Mesodermal cell (in vitro differentiated cells): ENCODE data around the gene CCDC127.
"Not testable (repeated sequence)": the region's sequence is repeated elsewhere in the genome, so short reads cannot be mapped to it uniquely, and the experiment has no call there.

Source experiments
- H3K27ac ChIP-seq: 2 replicates; pipeline ENCODE4 v1.7.0; 2013; ENCODE audit warnings: mild to moderate bottlenecking, low read depth, low read length, moderate library complexity; ENCODE audit not compliant: severe bottlenecking
- H3K36me3 ChIP-seq: 2 replicates; pipeline ENCODE4 v1.7.1; 2013; ENCODE audit warnings: mild to moderate bottlenecking, low read length, moderate library complexity; ENCODE audit not compliant: control insufficient read depth, insufficient read depth
- H3K4me1 ChIP-seq: one replicate; pipeline ENCODE4 v1.7.1; 2013; ENCODE audit warnings: mild to moderate bottlenecking, low read length; ENCODE audit not compliant: insufficient read depth, control insufficient read depth, poor library complexity, severe bottlenecking
- H3K4me3 ChIP-seq: 2 replicates; pipeline ENCODE4 v1.7.0; 2013; ENCODE audit warnings: low read length, control low read depth, mild to moderate bottlenecking; ENCODE audit not compliant: insufficient read depth, poor library complexity, severe bottlenecking; ENCODE audit errors: extremely low read depth
- H3K9me3 ChIP-seq: 2 replicates; pipeline ENCODE4 v1.7.1; 2013; ENCODE audit warnings: mild to moderate bottlenecking, low read length, moderate library complexity; ENCODE audit not compliant: control insufficient read depth
- WGBS, 2 experiments: methylation state at CpG; one replicate each; pipeline ENCODE4 v1.1.5; 2013; ENCODE audit warnings: missing lambda C conversion rate in 2 of 2; ENCODE audit not compliant: insufficient coverage in 2 of 2; 5-methylcytosine and 5-hydroxymethylcytosine counted together

Gene CCDC127

GRCh38 chr5:233426-233825, 15.5 kb upstream of the CCDC127 start:
- peaks cover 67% of the 10 kb centered on the region for H3K36me3 ChIP-seq
- not testable (repeated sequence) for H3K9me3 ChIP-seq, H3K4me1 ChIP-seq, H3K27ac ChIP-seq, H3K4me3 ChIP-seq
- WGBS, 2 experiments = 97% methylated on average over 10 to 12 of the region's 20 CpGs

DNA sequence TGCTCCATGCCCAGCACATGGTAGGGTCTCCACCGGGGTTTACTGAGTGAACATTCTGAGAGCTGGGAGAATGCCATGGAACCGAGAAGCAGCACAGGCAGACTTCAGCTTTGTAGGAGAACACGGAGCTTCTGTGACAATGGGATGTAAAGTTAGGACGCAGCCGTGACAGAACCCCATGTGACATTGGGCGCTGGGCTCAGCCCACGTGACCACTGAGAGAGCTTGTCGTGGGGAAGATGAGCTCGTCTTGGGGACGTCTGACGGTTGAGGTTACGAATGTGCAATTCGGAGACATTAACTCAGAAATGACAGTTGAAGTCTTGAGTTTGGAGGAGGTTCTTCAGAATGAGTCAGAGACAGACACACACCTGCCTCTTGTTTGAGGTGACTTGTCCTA, 13.7 kb upstream of the CCDC127 start:
- Histone ChIP-seq H3K36me3 (peaks cover 78% of the 10 kb centered on the region), H3K4me1 (no peaks in the 10 kb centered on the region), H3K4me3 (no peak overlapping the region), H3K27ac (no peak overlapping the region), H3K9me3 (no peaks in the 10 kb centered on the region)
- 89 to 90% methylated on average over 7 to 8 of the region's 13 CpGs for WGBS, 2 experiments

DNA sequence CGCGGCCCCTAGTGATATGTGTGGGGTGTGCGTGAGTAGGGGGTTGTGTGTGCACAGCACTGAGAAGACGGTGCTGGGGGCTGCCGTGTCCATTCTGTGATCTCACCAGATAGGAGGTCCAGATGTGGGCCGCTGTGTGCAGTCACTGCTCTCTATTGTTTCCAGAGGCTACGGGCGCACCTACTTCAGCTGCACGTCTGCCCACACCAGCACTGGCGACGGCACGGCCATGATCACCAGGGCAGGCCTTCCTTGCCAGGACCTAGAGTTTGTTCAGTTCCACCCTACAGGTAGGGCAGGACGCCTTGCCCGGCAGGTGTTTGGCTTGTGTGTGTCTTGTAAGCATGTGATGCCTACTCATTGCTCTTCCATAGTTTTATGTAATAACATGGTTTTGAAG, 12.8 kb upstream of the CCDC127 start:
- no peaks in the 10 kb centered on the region for H3K9me3 ChIP-seq
- 94 to 96% methylated on average over 7 to 11 of the region's 14 CpGs for WGBS, 2 experiments
- no peak overlapping the region for H3K4me3 ChIP-seq
- H3K36me3 ChIP-seq = peaks cover 80% of the 10 kb centered on the region
- H3K4me1 ChIP-seq = no peaks in the 10 kb centered on the region
- no peak overlapping the region for H3K27ac ChIP-seq

- peaks cover 81% of the 10 kb centered on the region for H3K36me3 ChIP-seq
These were observed 10.9 kb upstream of the CCDC127 start for GRCh38 chr5:228886-229285.

GRCh38 chr5:227375-227774, 9.4 kb upstream of the CCDC127 start:
- H3K36me3 ChIP-seq = peaks cover 75% of the 10 kb centered on the region
- H3K27ac ChIP-seq, H3K4me3 ChIP-seq, H3K9me3 ChIP-seq, H3K4me1 ChIP-seq: not testable (repeated sequence)
- 90 to 93% methylated on average over 4 to 5 of the region's 17 CpGs for WGBS, 2 experiments

More at GRCh38 chr5:228886-229285, 10.9 kb upstream of the CCDC127 start:
- 60 to 67% methylated on average over 1 of the region's 3 CpGs for WGBS, 2 experiments
- Histone ChIP-seq H3K9me3 (no peaks in the 10 kb centered on the region), H3K4me3 (no peak overlapping the region), H3K4me1 (no peaks in the 10 kb centered on the region), H3K27ac (no peak overlapping the region)

DNA sequence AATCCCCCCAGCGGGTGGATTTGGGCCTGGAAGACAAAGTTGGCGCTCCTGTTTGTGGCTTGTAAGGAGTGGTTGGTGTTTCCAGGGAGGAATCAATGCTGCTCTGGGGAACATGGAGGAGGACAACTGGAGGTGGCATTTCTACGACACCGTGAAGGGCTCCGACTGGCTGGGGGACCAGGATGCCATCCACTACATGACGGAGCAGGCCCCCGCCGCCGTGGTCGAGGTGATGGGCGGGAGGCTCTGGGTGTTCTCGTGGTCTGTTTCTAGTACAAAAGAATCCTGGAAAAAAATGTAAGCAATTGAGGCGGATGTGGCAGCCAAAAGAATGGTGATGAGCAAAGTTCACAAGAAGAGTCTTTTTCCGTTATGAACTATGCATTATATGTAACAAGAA, 7.4 kb upstream of the CCDC127 start:
- Histone ChIP-seq H3K9me3 (no peaks in the 10 kb centered on the region), H3K4me3 (no peak overlapping the region), H3K36me3 (peaks cover 65% of the 10 kb centered on the region), H3K4me1 (peaks cover 2% of the 10 kb centered on the region), H3K27ac (no peak overlapping the region)
- WGBS, 2 experiments = 97 to 98% methylated on average over 10 to 12 of the region's 14 CpGs

DNA sequence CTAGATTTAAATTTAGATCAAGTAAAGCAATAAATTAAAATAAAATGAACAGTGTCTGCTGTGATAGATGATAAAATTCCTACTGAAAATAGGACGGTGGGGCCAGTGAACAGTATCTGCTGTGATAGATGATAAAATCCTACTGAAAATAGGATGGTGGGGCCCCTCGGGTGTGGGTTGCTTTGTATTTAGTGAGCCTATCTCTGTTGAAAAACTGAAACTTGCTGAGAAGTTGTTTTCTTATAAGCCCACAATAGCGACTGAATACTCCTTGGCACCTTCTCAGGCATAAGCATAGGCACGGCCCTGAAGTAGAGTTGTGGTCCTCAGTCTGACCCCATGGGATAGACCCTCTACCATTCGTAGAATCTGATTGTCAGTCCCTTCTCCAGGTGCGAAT, 5.8 kb upstream of the CCDC127 start:
- peaks cover 2% of the 10 kb centered on the region for H3K4me1 ChIP-seq
- 81 to 82% methylated on average over 4 to 6 of the region's 6 CpGs for WGBS, 2 experiments
- H3K27ac ChIP-seq = no peak overlapping the region
- peaks cover 53% of the 10 kb centered on the region for H3K36me3 ChIP-seq
- no peaks in the 10 kb centered on the region for H3K9me3 ChIP-seq
- no peak overlapping the region for H3K4me3 ChIP-seq

DNA sequence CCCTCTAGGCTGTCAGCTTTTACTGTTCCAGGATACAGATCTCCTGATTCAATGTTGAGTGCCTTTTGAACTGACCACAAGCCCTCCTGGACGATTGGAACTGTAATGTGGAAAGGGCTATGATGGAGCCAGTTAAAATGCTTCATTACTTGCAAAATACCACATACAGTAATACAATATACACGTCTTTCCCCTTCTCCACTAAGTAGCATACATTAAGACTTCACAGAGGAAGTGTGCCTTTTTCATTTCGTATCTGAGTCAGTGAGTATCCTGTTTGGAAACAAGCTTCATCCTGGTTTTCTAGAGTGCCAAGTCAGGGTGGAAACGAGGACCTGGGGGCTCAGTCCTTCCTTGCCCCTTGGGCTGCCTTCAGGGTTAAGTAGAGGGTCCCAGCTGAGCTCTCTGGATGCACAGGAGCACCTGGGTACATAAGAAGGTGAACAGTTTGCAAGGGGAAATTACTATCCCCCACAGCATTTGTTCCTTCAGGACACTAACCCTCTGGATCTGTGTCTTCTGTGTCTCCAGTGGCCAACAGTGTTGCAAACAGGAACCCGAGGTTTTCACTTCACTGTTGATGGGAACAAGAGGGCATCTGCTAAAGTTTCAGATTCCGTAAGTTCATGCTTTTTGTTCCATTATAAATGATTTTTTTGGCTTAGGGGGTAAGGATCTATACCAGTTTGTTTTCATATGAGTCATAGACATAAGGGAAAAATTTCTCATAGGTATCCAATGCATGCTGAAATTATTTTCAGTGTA, 5.2 kb upstream of the CCDC127 start:
- H3K4me1 ChIP-seq, H3K9me3 ChIP-seq, H3K27ac ChIP-seq, H3K4me3 ChIP-seq: not testable (repeated sequence)
- 83% methylated on average over 3 of the region's 6 CpGs; no CpG with 5 or more reads in 1 of the 2 experiments for WGBS, 2 experiments
- H3K36me3 ChIP-seq = peaks cover 46% of the 10 kb centered on the region

DNA sequence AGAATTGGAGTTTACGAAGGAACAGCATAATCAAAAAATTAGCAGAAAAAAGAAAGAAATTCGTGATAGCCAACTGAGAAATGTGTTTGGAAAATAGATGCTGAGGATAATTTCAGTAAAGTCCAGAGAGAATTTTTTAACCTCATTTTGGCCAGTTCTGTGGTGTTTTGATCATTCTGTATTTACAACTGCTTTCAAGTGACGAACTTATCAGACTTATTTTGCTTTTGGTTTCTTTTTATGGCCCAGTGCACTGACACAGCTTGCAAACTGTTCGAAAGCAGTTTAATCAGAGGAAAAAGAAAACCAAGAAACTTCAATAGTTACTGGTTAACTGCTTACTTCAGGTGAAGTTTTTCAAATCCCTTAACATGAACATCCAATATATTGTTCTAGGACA, 2.0 kb upstream of the CCDC127 start:
- peaks cover 2% of the 10 kb centered on the region for H3K4me1 ChIP-seq
- H3K27ac ChIP-seq = no peak overlapping the region
- H3K36me3 ChIP-seq = peaks cover 20% of the 10 kb centered on the region
- no peak overlapping the region for H3K4me3 ChIP-seq
- no peaks in the 10 kb centered on the region for H3K9me3 ChIP-seq
- 76% methylated on average over 2 to 3 of the region's 4 CpGs for WGBS, 2 experiments

GRCh38 chr5:219460-219863, 1.5 kb upstream of the CCDC127 start:
- Histone ChIP-seq H3K9me3 (no peaks in the 10 kb centered on the region), H3K4me3 (peak overlapping the region; percentile 84), H3K4me1 (peaks cover 2% of the 10 kb centered on the region), H3K36me3 (peaks cover 18% of the 10 kb centered on the region), H3K27ac (no peak overlapping the region)
- 30 to 38% methylated on average over 8 to 9 of the region's 9 CpGs for WGBS, 2 experiments

DNA sequence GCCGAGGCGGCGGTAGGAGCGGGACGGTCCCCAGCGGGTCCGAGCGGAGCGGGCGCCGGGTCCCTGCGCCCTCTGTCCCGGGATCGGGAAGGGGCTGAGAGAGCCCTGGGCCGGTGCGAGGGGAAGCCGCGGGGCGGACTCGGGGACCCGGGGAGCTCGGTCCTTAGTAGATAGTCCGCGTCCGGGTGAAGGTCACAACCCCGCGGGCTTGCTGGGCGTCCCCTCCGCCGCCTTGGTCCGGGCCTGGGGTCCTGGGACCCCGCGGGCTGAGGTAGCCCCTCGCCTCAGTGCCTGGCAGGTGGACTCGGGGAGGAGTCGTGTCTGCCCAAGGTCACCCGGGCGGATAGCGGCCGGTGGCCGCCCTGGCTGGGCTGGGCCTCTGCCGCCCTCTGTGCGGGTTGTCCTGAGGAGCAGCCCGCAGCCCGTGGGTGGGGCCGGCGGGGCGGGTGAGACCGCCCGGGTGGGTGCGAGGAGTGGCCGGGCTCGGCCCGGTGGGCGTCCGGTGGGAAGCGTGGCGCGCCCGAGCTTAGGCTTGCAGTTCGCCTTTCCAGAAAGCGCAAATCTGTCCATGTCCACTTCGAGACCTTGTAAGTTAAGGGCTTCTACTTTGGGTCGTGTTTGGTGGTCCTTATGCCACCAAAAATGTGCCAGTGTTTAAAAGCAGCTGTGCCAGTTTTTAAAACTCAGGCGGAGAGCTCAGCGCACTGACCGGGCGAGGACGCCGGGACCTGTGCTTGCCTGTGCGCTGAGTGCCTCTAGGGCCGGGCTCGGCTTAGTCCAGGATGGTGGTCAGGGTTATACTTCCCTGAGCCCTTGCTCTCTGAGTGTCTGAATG, 721 bp upstream of the CCDC127 start:
- Histone ChIP-seq H3K4me1 (peaks cover 2% of the 10 kb centered on the region), H3K36me3 (peaks cover 19% of the 10 kb centered on the region), H3K9me3 (no peaks in the 10 kb centered on the region), H3K27ac (no peak overlapping the region), H3K4me3 (peak overlapping the region; percentile 84)
- WGBS, 2 experiments = 0 to 1% methylated on average over 62 to 70 of the region's 73 CpGs
